Erythroblast (primary cell): ENCODE data around the gene NEDD4L.

Experiments
- GATA1 ChIP-seq: IDR thresholded peaks from 2 replicates; pipeline ENCODE4 v1.6.1; 2011; ENCODE audit warnings: low read depth, mild to moderate bottlenecking, control low read depth, low read length, moderate library complexity
- POLR2A ChIP-seq: IDR thresholded peaks from 2 replicates; pipeline ENCODE4 v1.6.1; 2011; ENCODE audit warnings: mild to moderate bottlenecking, low read length

DNA sequence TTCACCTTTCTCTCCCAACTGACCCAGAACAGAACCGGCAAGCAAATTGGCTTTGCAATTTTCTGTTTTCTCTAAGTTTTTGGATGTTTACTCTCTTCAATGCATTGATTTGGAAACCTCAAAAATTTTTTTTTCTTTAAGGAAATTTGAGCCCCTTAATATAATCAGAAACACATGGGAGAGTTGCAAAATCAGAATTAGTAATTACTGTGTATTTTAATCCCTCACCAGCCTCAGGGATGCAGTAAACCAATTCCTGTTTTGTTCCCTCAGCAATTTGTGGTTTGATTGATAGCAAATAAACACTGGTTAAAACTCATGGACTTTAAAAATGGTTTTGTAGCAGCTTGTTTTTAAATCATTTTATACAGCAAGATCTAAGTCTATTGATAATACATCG lies 281.5 kb downstream of the NEDD4L start:
- TF ChIP-seq POLR2A: no peak
- no peak for TF ChIP-seq GATA1
